Measurements from ENCODE around the gene AJAP1. TPM values are rescaled to one million over a fixed set of nuclear protein-coding genes. Genes with fewer than 3 reads are reported as not detected.

AJAP1 gene
- total RNA-seq, 2 experiments from 2014 or later, result 0.39 to 0.47 TPM

DNA sequence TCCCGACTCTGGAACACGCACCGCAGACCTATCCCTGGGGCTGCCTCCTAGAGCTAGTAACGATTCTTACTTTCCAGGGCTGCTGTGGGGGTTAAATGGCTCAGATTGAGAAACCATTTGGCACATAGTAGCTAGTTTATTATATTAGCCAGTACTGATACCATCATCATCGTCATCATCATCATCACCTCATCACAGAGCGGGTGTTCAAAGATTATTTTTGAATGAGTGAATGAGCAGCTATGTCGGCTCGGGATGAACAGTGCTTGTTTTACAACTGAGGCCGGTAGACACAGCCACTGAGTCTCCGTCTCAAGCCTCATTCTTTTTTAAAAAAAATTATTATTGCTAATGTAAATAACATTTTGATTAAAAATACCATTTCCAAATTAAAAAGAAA is 13.5 kb upstream of the AJAP1 start:
- Histone ChIP-seq H3K4me3 (ENCODE audit: low read length) (no peak overlapping the region), H3K27ac (ENCODE audit: low read depth in 1 of 2, low read length in 2 of 2) (no peak overlapping the region), H3K36me3 (ENCODE audit: insufficient read depth, low read length) (no peaks in the 10 kb centered on the region), H3K27me3 (ENCODE audit: control insufficient read depth in 1 of 2, insufficient read depth in 2 of 2, low read length in 2 of 2) (no peaks in the 10 kb centered on the region), H3K4me1 (ENCODE audit: insufficient read depth, low read length) (no peaks in the 10 kb centered on the region), H3K9me3 (ENCODE audit: control insufficient read depth in 1 of 2, insufficient read depth in 1 of 2, low read length in 2 of 2) (peaks cover 0 to 6% of the 10 kb centered on the region in 2 experiments)
- CTCF ChIA-PET, result no interaction called here
- Mint-ChIP-seq H3K27ac (no peak overlapping the region), H3K4me3 (no peak overlapping the region), H3K4me1 (ENCODE audit: low read depth) (no peaks in the 10 kb centered on the region), H3K36me3 (ENCODE audit: low read depth) (no peaks in the 10 kb centered on the region), H3K27me3 (peaks cover 46% of the 10 kb centered on the region), H3K9me3 (no peaks in the 10 kb centered on the region)
- ATAC-seq (ENCODE audit: poor library complexity), result no peak
- TF ChIP-seq, protein P1, sequence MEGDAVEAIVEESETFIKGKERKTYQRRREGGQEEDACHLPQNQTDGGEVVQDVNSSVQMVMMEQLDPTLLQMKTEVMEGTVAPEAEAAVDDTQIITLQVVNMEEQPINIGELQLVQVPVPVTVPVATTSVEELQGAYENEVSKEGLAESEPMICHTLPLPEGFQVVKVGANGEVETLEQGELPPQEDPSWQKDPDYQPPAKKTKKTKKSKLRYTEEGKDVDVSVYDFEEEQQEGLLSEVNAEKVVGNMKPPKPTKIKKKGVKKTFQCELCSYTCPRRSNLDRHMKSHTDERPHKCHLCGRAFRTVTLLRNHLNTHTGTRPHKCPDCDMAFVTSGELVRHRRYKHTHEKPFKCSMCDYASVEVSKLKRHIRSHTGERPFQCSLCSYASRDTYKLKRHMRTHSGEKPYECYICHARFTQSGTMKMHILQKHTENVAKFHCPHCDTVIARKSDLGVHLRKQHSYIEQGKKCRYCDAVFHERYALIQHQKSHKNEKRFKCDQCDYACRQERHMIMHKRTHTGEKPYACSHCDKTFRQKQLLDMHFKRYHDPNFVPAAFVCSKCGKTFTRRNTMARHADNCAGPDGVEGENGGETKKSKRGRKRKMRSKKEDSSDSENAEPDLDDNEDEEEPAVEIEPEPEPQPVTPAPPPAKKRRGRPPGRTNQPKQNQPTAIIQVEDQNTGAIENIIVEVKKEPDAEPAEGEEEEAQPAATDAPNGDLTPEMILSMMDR (IDR thresholded peaks at IDR 0.05), result no peak
- POLR2A ChIA-PET, result no interaction called here
- DNase-seq, result no peak
- intact Hi-C loops (cut with DNase I, micrococcal nuclease), result no loop called here

DNA sequence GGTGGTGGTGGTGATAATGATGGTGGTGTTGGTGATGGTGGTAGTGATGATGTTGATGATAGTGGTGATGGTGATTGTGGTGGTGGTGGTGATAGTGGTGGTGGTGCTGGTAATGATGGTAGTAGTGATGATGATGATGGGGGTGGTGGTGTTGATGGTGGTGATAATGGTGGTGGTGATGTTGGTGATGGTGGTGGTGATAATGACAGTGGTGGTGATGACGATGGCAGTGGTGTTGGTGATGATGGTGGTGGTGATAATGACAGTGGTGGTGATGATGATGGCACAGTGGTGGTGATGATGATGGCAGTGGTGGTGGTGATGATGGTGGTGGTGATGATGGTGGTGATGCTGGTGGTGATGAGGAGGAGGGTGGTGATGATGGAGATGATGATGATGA is 7.0 kb upstream of the AJAP1 start:
- Mint-ChIP-seq H3K4me1 (ENCODE audit: low read depth) (no peaks in the 10 kb centered on the region), H3K27me3 (peaks cover 16% of the 10 kb centered on the region), H3K36me3 (ENCODE audit: low read depth) (no peaks in the 10 kb centered on the region), H3K4me3 (no peak overlapping the region), H3K27ac (no peak overlapping the region), H3K9me3 (no peaks in the 10 kb centered on the region)
- Histone ChIP-seq H3K4me1 (ENCODE audit: insufficient read depth, low read length) (peaks cover under 1% of the 10 kb centered on the region), H3K9me3 (ENCODE audit: control insufficient read depth in 1 of 2, insufficient read depth in 1 of 2, low read length in 2 of 2) (no peaks in the 10 kb centered on the region), H3K27me3 (ENCODE audit: control insufficient read depth in 1 of 2, insufficient read depth in 2 of 2, low read length in 2 of 2) (peaks cover 15 to 22% of the 10 kb centered on the region in 2 experiments), H3K36me3 (ENCODE audit: insufficient read depth, low read length) (no peaks in the 10 kb centered on the region), H3K27ac (ENCODE audit: low read depth in 1 of 2, low read length in 2 of 2) (no peak overlapping the region), H3K4me3 (ENCODE audit: low read length) (no peak overlapping the region)
- TF ChIP-seq, protein P1 (IDR thresholded peaks at IDR 0.05), result no peak
- ATAC-seq (ENCODE audit: poor library complexity) (no peak), DNase-seq (no peak)
- intact Hi-C loops (cut with DNase I, micrococcal nuclease), result no loop called here
- CTCF ChIA-PET, result interaction anchor here (0.6 kb wide), 1 partner anchor 10 kb away, joined by 3 read pairs; no protein-coding TSS in a partner anchor
- POLR2A ChIA-PET, result no interaction called here

DNA sequence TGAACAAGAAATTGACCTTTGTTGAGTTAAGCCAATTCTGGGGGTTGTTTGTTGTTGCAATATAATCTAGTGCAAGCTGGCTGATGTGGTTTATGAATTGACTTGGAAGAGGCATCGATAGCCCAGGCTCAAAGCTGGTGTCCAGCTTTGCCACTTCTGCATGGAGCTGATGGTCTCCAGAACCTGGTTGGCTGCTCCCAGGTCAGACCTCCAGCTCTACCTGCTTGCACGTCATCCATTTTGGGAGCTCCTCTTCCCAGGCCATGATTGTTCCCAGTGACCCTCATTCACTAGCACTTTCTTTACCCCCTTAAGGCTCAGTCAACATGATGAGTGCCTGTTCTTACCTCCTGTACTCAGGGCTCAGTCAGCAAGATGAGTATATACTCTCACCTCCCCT is 5.8 kb upstream of the AJAP1 start:
- Mint-ChIP-seq H3K27me3 (peaks cover 3% of the 10 kb centered on the region), H3K27ac (no peak overlapping the region), H3K9me3 (no peaks in the 10 kb centered on the region), H3K36me3 (ENCODE audit: low read depth) (no peaks in the 10 kb centered on the region), H3K4me1 (ENCODE audit: low read depth) (no peaks in the 10 kb centered on the region), H3K4me3 (no peak overlapping the region)
- Histone ChIP-seq H3K36me3 (ENCODE audit: insufficient read depth, low read length) (no peaks in the 10 kb centered on the region), H3K4me1 (ENCODE audit: insufficient read depth, low read length) (peaks cover 6% of the 10 kb centered on the region), H3K9me3 (ENCODE audit: control insufficient read depth in 1 of 2, insufficient read depth in 1 of 2, low read length in 2 of 2) (peaks cover 0 to 10% of the 10 kb centered on the region in 2 experiments), H3K4me3 (ENCODE audit: low read length) (no peak overlapping the region), H3K27ac (ENCODE audit: low read depth in 1 of 2, low read length in 2 of 2) (no peak overlapping the region), H3K27me3 (ENCODE audit: control insufficient read depth in 1 of 2, insufficient read depth in 2 of 2, low read length in 2 of 2) (peaks cover 25 to 33% of the 10 kb centered on the region in 2 experiments)
- CTCF ChIA-PET, result no interaction called here
- POLR2A ChIA-PET, result no interaction called here
- TF ChIP-seq, protein P1 (IDR thresholded peaks at IDR 0.05), result no peak
- intact Hi-C loops (cut with DNase I, micrococcal nuclease), result no loop called here
- ATAC-seq (ENCODE audit: poor library complexity) (no peak), DNase-seq (no peak)
